Spleen (tissue), 11 donors: ENCODE measurements around the gene CALCR. TPM values are rescaled to one million over a fixed set of nuclear protein-coding genes. Genes with fewer than 3 reads are reported as not detected.

Source experiments
- DNase-seq: peaks from one replicate; pipeline ENCODE4 v3.0.0-alpha.2; 2020
- H3K27ac ChIP-seq, 8 donors: fragments of 200-600 bp; sonication (generic) in 7 of 8; 1 replicate in 4 of 8; 2 replicates in 4 of 8; pipeline versions ENCODE4 v1.5.0 to v1.8.0; 2016 to 2021; ENCODE audit warnings: inconsistent platforms in 4 of 8, mild to moderate bottlenecking in 4 of 8, moderate library complexity in 1 of 8
- H3K27me3 ChIP-seq, 7 donors: fragments of 200-600 bp; sonication (generic) in 6 of 7; replicated peaks in 1 of 7; 1 replicate in 4 of 7; 2 replicates in 3 of 7; pipeline versions ENCODE4 v1.5.0 to v1.8.0; 2016 to 2021; ENCODE audit warnings: inconsistent platforms in 3 of 7, mild to moderate bottlenecking in 1 of 7
- H3K36me3 ChIP-seq, 6 donors: fragments of 200-600 bp; sonication (generic) in 5 of 6; 1 replicate in 4 of 6; 2 replicates in 2 of 6; pipeline versions ENCODE4 v1.5.0 to v1.8.0; 2016 to 2021; ENCODE audit warnings: inconsistent platforms in 2 of 6
- H3K4me1 ChIP-seq, 6 donors: fragments of 200-600 bp; sonication (generic) in 5 of 6; 1 replicate in 3 of 6; 2 replicates in 3 of 6; pipeline versions ENCODE4 v1.5.0 to v1.8.0; 2016 to 2021; ENCODE audit warnings: inconsistent platforms in 3 of 6
- H3K4me3 ChIP-seq, 8 donors: fragments of 200-600 bp; sonication (generic) in 7 of 8; 1 replicate in 4 of 8; 2 replicates in 4 of 8; pipeline versions ENCODE4 v1.5.0 to v1.8.0; 2016 to 2021; ENCODE audit warnings: inconsistent platforms in 4 of 8, mild to moderate bottlenecking in 4 of 8, moderate library complexity in 2 of 8
- H3K9me3 ChIP-seq, 8 donors: fragments of 200-600 bp; sonication (generic) in 7 of 8; 1 replicate in 4 of 8; 2 replicates in 4 of 8; pipeline versions ENCODE4 v1.5.0 to v1.8.0; 2016 to 2021; ENCODE audit warnings: inconsistent platforms in 4 of 8
- CTCF ChIP-seq, 11 experiments: fragments of 200-600 bp in 7 of 11; fragments of 450-650 bp in 4 of 11; sonication (generic) in 4 of 11; IDR thresholded peaks in 8 of 11; conservative IDR thresholded peaks in 3 of 11; 1 replicate in 7 of 11; 2 replicates in 4 of 11; pipeline versions ENCODE4 v1.4.0 to v1.8.0; 2016 to 2021; ENCODE audit warnings: antibody characterized with exemption in 11 of 11, inconsistent platforms in 4 of 11, mild to moderate bottlenecking in 1 of 11
- POLR2A ChIP-seq, 3 donors: fragments of 450-650 bp; IDR thresholded peaks; one replicate each; pipeline ENCODE4 v1.5.1; 2017; ENCODE audit warnings: antibody characterized with exemption in 3 of 3, mild to moderate bottlenecking in 1 of 3
- POLR2AphosphoS5 ChIP-seq, 3 donors: sonication (generic); formaldehyde crosslinking; IDR thresholded peaks; one replicate each; pipeline ENCODE4 v1.5.1; 2017; ENCODE audit warnings: antibody characterized with exemption in 3 of 3
- WGBS, 5 donors: extraction: QIAGEN DNeasy Blood & Tissue Kit in 3 of 5; methylation state at CpG; one replicate each; pipeline versions ENCODE4 v1.1.5 to v1.1.7; 2013 to 2018; 5-methylcytosine and 5-hydroxymethylcytosine counted together
- intact Hi-C: fragments of 100-400 bp; cut with DNase I; formaldehyde crosslinking; loops from one replicate; pipeline ENCODE4 v1.15.0; 2023; ENCODE audit warnings: low total_unique reads
- polyA plus RNA-seq, 3 donors: library from polyadenylated mRNA; stranded (reverse); fragments of 200-250 nt; gene quantifications; one replicate each; pipeline ENCODE4 v1.2.1, GENCODE V29; 2013
- total RNA-seq, 7 donors: library from RNA; depleted of rRNA in 3 of 7; stranded (reverse); fragments of >200 nt in 3 of 7; fragmentation: NEBNext Ultra II Directional in 4 of 7; extraction: Animal tissue kit (Norgen Biotek cat#: 25700) in 4 of 7; gene quantifications; one replicate each; pipeline versions ENCODE4 v1.1.0 to v1.2.1, GENCODE V29; 2016 to 2021
- donor health status: healthy with polysubstance abuse.
- donor health status: DM: no; HTN: no; CAD: no; lungs with moderate emphysema.
- donor health status: DM: no; HTN: no; CAD: no.
- donor health status: Bipolar disorder and iron deficiency.
- donor health status: healthy.
- donor health status: DM: no; HTN: no; CAD: no.
- donor health status: DM: yes; HTN: yes; CAD: no.

Gene CALCR
- total and polyA plus RNA-seq, 10 donors, result not detected

GRCh38 chr7:93558705-93559614 is 15.6 kb downstream of the CALCR start:
- TF ChIP-seq POLR2AphosphoS5 (IDR thresholded peaks at IDR 0.05) (no peak), POLR2A (IDR thresholded peaks at IDR 0.05) (no peak), CTCF (IDR thresholded peaks at IDR 0.05 in 8 of 11, conservative IDR thresholded peaks at IDR 0.05 in 3 of 11) (no peak)
- H3K4me1 ChIP-seq, result peaks cover 0 to 20% (median 12%) of the 10 kb centered on the region in 6 donors
- peak overlapping the region in 5 of 8 donors; percentile 30 to 69 (median 59) for H3K27ac ChIP-seq
- no peak for DNase-seq
- intact Hi-C loops, result loop anchor here (10.0 kb wide), 1 partner anchor 314 kb away; no protein-coding TSS in a partner anchor
- H3K4me3 ChIP-seq, result no peak overlapping the region
- H3K27me3 ChIP-seq, result no peaks in the 10 kb centered on the region
- 75 to 89% (median 84%) methylated on average over 3 of the region's 3 CpGs for WGBS, 5 donors
- no peaks in the 10 kb centered on the region for H3K36me3 ChIP-seq
- H3K9me3 ChIP-seq, result no peaks in the 10 kb centered on the region

DNA sequence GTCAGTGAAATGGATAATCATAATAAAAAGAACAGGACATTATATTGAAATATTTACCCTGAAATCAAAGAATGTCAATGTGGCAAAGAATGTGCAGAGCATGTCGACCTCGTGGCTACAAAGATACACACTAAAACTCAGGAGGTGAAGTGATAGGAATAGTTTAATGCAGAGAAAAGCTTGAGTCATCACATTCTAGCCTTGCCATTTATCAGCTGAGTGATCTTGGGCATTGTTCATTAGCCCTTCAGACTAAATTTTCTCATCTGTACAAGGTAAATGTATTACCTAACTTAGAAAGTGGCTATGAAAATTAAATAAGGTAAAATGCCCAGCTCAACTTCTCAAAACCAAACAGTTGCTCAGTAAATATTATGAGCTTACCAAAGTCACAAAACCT is 22.6 kb downstream of the CALCR start:
- 84 to 88% (median 85%) methylated on average over 2 of the region's 2 CpGs for WGBS, 5 donors
- Histone ChIP-seq H3K36me3 (no peaks in the 10 kb centered on the region), H3K4me3 (no peak overlapping the region), H3K9me3 (no peaks in the 10 kb centered on the region), H3K27ac (no peak overlapping the region), H3K4me1 (no peaks in the 10 kb centered on the region), H3K27me3 (no peaks in the 10 kb centered on the region)
- no peak for DNase-seq
- TF ChIP-seq POLR2AphosphoS5 (IDR thresholded peaks at IDR 0.05), result no peak
- no peak for TF ChIP-seq POLR2A (IDR thresholded peaks at IDR 0.05)
- no peak for TF ChIP-seq CTCF (IDR thresholded peaks at IDR 0.05 in 8 of 11, conservative IDR thresholded peaks at IDR 0.05 in 3 of 11)
- intact Hi-C loops, result loop anchor here (10.0 kb wide), 1 partner anchor 307 kb away; no protein-coding TSS in a partner anchor

- H3K4me3 ChIP-seq, result no peak overlapping the region
- no peaks in the 10 kb centered on the region for H3K9me3 ChIP-seq
- H3K27ac ChIP-seq, result no peak overlapping the region
- 18 to 28% (median 26%) methylated on average over 6 of the region's 6 CpGs for WGBS, 5 donors
- no peaks in the 10 kb centered on the region for H3K27me3 ChIP-seq
- no peaks in the 10 kb centered on the region for H3K4me1 ChIP-seq
- H3K36me3 ChIP-seq, result no peaks in the 10 kb centered on the region
- intact Hi-C loops, result loop anchor here (10.0 kb wide), 1 partner anchor 306 kb away; no protein-coding TSS in a partner anchor
- no peak for DNase-seq
- TF ChIP-seq POLR2AphosphoS5 (IDR thresholded peaks at IDR 0.05), result no peak
- peak in 9 of 11 experiments; percentile 7 to 55 (median 37) for TF ChIP-seq CTCF (IDR thresholded peaks at IDR 0.05 in 8 of 11, conservative IDR thresholded peaks at IDR 0.05 in 3 of 11)
- TF ChIP-seq POLR2A (IDR thresholded peaks at IDR 0.05), result no peak
These were observed 23.2 kb downstream of the CALCR start for GRCh38 chr7:93551063-93551895.
